WTC11 (cell line): ENCODE results near the gene GATA3. TPM values are rescaled to one million over a fixed set of nuclear protein-coding genes. Genes with fewer than 3 reads are reported as not detected.

Experiments used
- ATAC-seq: fragments of 200-7000 bp; cut with Tn5 transposase; 2 replicates; pipeline ENCODE4 v1.10.0; 2021; ENCODE audit warnings: mild to moderate bottlenecking, moderate library complexity
- CTCF ChIA-PET: fragments of 300-600 bp; sonication (Branson Sonifier 250); formaldehyde crosslinking; loops from one replicate; lab custom pipeline; 2021; ENCODE audit warnings: antibody characterized with exemption; lab: Charles Lee
- POLR2A ChIA-PET: fragments of 350-600 bp; sonication (Branson Sonifier 250); formaldehyde crosslinking; loops from one replicate; lab custom pipeline; 2021; ENCODE audit warnings: antibody characterized with exemption; lab: Charles Lee
- DNase-seq: peaks from one replicate; pipeline ENCODE4 v3.0.0; 2021; ENCODE audit warnings: low spot score
- H3K27ac Mint-ChIP-seq: 2 replicates; pipeline ENCODE4 v1.8.0; 2021; ENCODE audit warnings: mixed read lengths
- H3K27me3 Mint-ChIP-seq: 2 replicates; pipeline ENCODE4 v1.8.0; 2021; ENCODE audit warnings: low read depth, mild to moderate bottlenecking, moderate library complexity, mixed read lengths
- H3K36me3 Mint-ChIP-seq: 2 replicates; pipeline ENCODE4 v1.8.0; 2021; ENCODE audit warnings: mixed read lengths
- H3K4me1 Mint-ChIP-seq: 2 replicates; pipeline ENCODE4 v1.8.0; 2022; ENCODE audit warnings: mixed read lengths
- H3K4me3 Mint-ChIP-seq: 2 replicates; pipeline ENCODE4 v1.8.0; 2021; ENCODE audit warnings: mild to moderate bottlenecking, moderate library complexity, mixed read lengths
- H3K9me3 Mint-ChIP-seq: 2 replicates; pipeline ENCODE4 v1.8.0; 2021; ENCODE audit warnings: mixed read lengths
- ATF2 ChIP-seq: sonication (generic); formaldehyde crosslinking; IDR thresholded peaks from 2 replicates; pipeline ENCODE4 v1.8.1; 2022; ENCODE audit warnings: low read depth, missing genetic modification reagents, borderline replicate concordance
- ELF4 ChIP-seq: sonication (generic); formaldehyde crosslinking; IDR thresholded peaks from 2 replicates; pipeline ENCODE4 v1.8.1; 2022; ENCODE audit warnings: low read depth, mild to moderate bottlenecking, moderate library complexity, missing genetic modification reagents
- FOXJ3 ChIP-seq: sonication (generic); formaldehyde crosslinking; IDR thresholded peaks from 2 replicates; pipeline ENCODE4 v1.9.0; 2021; ENCODE audit warnings: missing genetic modification reagents, mild to moderate bottlenecking, borderline replicate concordance
- JAZF1 ChIP-seq: fragments of 250-450 bp; sonication (Bioruptor Pico); IDR thresholded peaks from 2 replicates; pipeline ENCODE4 v1.9.0; 2021; ENCODE audit warnings: moderate library complexity, mild to moderate bottlenecking, inconsistent platforms
- KAT7 ChIP-seq: sonication (generic); formaldehyde crosslinking; IDR thresholded peaks from 2 replicates; pipeline ENCODE4 v1.8.1; 2023; ENCODE audit warnings: missing genetic modification reagents, mild to moderate bottlenecking, borderline replicate concordance
- MAX ChIP-seq: sonication (generic); formaldehyde crosslinking; IDR thresholded peaks from 2 replicates; pipeline ENCODE4 v1.8.0; 2022; ENCODE audit warnings: mild to moderate bottlenecking, missing genetic modification reagents
- NR1H2 ChIP-seq: sonication (generic); formaldehyde crosslinking; IDR thresholded peaks from 2 replicates; pipeline ENCODE4 v1.9.0; 2021; ENCODE audit warnings: mild to moderate bottlenecking, moderate library complexity, missing genetic modification reagents
- PRRX2 ChIP-seq: fragments of 250-450 bp; sonication (Bioruptor Pico); IDR thresholded peaks from 2 replicates; pipeline ENCODE4 v1.8.0; 2021; ENCODE audit warnings: mild to moderate bottlenecking
- TCF7 ChIP-seq: sonication (generic); formaldehyde crosslinking; IDR thresholded peaks from 2 replicates; pipeline ENCODE4 v1.8.0; 2022; ENCODE audit warnings: mild to moderate bottlenecking, low read depth, missing genetic modification reagents, moderate library complexity
- ZMAT4 ChIP-seq: fragments of 250-450 bp; sonication (Bioruptor Pico); IDR thresholded peaks from 2 replicates; pipeline ENCODE4 v1.9.0; 2021; ENCODE audit warnings: mild to moderate bottlenecking
- ZNF138 ChIP-seq: sonication (generic); formaldehyde crosslinking; conservative IDR thresholded peaks from 2 replicates; pipeline ENCODE4 v1.8.1; 2022; ENCODE audit warnings: mild to moderate bottlenecking, moderate library complexity, missing genetic modification reagents
- ZNF232 ChIP-seq: sonication (generic); formaldehyde crosslinking; IDR thresholded peaks from 2 replicates; pipeline ENCODE4 v1.8.0; 2022; ENCODE audit warnings: mild to moderate bottlenecking, missing genetic modification reagents
- ZNF263 ChIP-seq: sonication (generic); formaldehyde crosslinking; IDR thresholded peaks from 2 replicates; pipeline ENCODE4 v1.8.1; 2022; ENCODE audit warnings: low read depth, mild to moderate bottlenecking, moderate library complexity, missing genetic modification reagents
- ZNF317 ChIP-seq: sonication (generic); formaldehyde crosslinking; IDR thresholded peaks from 2 replicates; pipeline ENCODE4 v1.8.1; 2023; ENCODE audit warnings: low read depth, mild to moderate bottlenecking, moderate library complexity, missing genetic modification reagents, borderline replicate concordance
- total RNA-seq: library from RNA; stranded (reverse); gene quantifications from 3 replicates; pipeline ENCODE4 v1.2.3, GENCODE V29; 2021
- TF ChIP-seq, protein P1 (sequence below): sonication (generic); formaldehyde crosslinking; conservative IDR thresholded peaks from 2 replicates; pipeline ENCODE4 v1.8.1; 2022; ENCODE audit warnings: mild to moderate bottlenecking, missing genetic modification reagents
- TF ChIP-seq, protein P2 (sequence below): sonication (generic); formaldehyde crosslinking; IDR thresholded peaks from 2 replicates; pipeline ENCODE4 v1.8.0; 2023; ENCODE audit warnings: missing genetic modification reagents, mild to moderate bottlenecking, borderline replicate concordance
- TF ChIP-seq, protein P3 (sequence below): sonication (generic); formaldehyde crosslinking; IDR thresholded peaks from 2 replicates; pipeline ENCODE4 v1.8.0; 2022; ENCODE audit warnings: mild to moderate bottlenecking, missing genetic modification reagents
- TF ChIP-seq, protein P4 (sequence below): sonication (generic); formaldehyde crosslinking; IDR thresholded peaks from 2 replicates; pipeline ENCODE4 v1.8.1; 2022; ENCODE audit warnings: low read depth, mild to moderate bottlenecking, moderate library complexity, missing genetic modification reagents, borderline replicate concordance

Gene GATA3
- total RNA-seq, 1 experiment from 2014 or later: 0.72 TPM

DNA sequence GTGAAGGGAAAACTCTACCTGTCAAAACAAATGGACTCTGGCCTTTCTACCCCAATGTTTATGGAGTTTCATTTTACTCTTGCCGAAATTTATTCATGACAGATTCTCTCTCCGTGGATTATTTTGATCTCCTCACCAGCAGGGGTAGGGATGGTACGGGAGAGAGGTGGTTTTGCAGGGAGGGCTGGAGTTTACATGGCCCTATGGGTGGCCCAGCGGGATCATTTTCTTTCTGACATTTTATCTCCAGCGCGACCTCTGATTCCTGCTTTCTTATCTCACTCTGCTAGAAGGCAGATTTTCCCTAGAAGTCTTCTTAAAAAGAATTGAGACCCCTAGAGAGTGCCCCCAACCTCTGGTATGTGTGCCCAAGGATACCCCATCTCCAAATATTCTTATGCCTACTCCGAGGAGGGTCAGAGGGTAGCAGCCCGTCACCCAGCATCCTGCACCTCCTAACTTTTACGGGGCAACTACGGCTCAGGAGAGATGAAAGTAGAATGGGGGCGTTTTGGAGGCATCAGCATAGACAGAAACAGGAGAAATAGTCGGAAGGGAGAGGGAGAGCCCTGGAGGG, 10.1 kb upstream of the GATA3 start:
- ATAC-seq (no peak), DNase-seq (no peak)
- CTCF ChIA-PET: interaction anchor here (0.8 to 1.2 kb wide), 3 partner anchors 15 to 172 kb away, joined by 3 to 6 read pairs (median 3); no protein-coding TSS in a partner anchor
- POLR2A ChIA-PET: interaction anchor here (0.7 to 1.0 kb wide), 2 partner anchors 10 to 31 kb away, joined by 3 to 5 read pairs; no protein-coding TSS in a partner anchor
- H3K36me3 Mint-ChIP-seq: peaks cover 2% of the 10 kb centered on the region; the same call in 1 of the 2 replicates
- peaks cover 74% of the 10 kb centered on the region for H3K4me1 Mint-ChIP-seq
- no peaks in the 10 kb centered on the region for H3K9me3 Mint-ChIP-seq
- H3K27ac Mint-ChIP-seq: no peak overlapping the region
- peak overlapping the region; percentile 69 for H3K4me3 Mint-ChIP-seq
- TF ChIP-seq ZMAT4: no peak
- no peak for TF ChIP-seq TCF7 (CRISPR knock-in tag)
- TF ChIP-seq FOXJ3: no peak
- TF ChIP-seq, protein P1, sequence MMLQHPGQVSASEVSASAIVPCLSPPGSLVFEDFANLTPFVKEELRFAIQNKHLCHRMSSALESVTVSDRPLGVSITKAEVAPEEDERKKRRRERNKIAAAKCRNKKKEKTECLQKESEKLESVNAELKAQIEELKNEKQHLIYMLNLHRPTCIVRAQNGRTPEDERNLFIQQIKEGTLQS (CRISPR knock-in tag): no peak
- TF ChIP-seq, protein P2, sequence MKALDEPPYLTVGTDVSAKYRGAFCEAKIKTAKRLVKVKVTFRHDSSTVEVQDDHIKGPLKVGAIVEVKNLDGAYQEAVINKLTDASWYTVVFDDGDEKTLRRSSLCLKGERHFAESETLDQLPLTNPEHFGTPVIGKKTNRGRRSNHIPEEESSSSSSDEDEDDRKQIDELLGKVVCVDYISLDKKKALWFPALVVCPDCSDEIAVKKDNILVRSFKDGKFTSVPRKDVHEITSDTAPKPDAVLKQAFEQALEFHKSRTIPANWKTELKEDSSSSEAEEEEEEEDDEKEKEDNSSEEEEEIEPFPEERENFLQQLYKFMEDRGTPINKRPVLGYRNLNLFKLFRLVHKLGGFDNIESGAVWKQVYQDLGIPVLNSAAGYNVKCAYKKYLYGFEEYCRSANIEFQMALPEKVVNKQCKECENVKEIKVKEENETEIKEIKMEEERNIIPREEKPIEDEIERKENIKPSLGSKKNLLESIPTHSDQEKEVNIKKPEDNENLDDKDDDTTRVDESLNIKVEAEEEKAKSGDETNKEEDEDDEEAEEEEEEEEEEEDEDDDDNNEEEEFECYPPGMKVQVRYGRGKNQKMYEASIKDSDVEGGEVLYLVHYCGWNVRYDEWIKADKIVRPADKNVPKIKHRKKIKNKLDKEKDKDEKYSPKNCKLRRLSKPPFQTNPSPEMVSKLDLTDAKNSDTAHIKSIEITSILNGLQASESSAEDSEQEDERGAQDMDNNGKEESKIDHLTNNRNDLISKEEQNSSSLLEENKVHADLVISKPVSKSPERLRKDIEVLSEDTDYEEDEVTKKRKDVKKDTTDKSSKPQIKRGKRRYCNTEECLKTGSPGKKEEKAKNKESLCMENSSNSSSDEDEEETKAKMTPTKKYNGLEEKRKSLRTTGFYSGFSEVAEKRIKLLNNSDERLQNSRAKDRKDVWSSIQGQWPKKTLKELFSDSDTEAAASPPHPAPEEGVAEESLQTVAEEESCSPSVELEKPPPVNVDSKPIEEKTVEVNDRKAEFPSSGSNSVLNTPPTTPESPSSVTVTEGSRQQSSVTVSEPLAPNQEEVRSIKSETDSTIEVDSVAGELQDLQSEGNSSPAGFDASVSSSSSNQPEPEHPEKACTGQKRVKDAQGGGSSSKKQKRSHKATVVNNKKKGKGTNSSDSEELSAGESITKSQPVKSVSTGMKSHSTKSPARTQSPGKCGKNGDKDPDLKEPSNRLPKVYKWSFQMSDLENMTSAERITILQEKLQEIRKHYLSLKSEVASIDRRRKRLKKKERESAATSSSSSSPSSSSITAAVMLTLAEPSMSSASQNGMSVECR (CRISPR knock-in tag): no peak
- TF ChIP-seq PRRX2 (CRISPR knock-in tag): no peak
- TF ChIP-seq ZNF232 (CRISPR knock-in tag): no peak
- no peak for TF ChIP-seq ZNF317 (CRISPR knock-in tag)
- TF ChIP-seq JAZF1: no peak
- TF ChIP-seq ATF2 (CRISPR knock-in tag): no peak
- no peak for TF ChIP-seq ZNF263 (CRISPR knock-in tag)
- TF ChIP-seq NR1H2 (CRISPR knock-in tag): no peak
- TF ChIP-seq ZNF138 (CRISPR knock-in tag): no peak
- TF ChIP-seq, protein P3, sequence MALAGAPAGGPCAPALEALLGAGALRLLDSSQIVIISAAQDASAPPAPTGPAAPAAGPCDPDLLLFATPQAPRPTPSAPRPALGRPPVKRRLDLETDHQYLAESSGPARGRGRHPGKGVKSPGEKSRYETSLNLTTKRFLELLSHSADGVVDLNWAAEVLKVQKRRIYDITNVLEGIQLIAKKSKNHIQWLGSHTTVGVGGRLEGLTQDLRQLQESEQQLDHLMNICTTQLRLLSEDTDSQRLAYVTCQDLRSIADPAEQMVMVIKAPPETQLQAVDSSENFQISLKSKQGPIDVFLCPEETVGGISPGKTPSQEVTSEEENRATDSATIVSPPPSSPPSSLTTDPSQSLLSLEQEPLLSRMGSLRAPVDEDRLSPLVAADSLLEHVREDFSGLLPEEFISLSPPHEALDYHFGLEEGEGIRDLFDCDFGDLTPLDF: no peak
- TF ChIP-seq MAX (CRISPR knock-in tag): no peak
- TF ChIP-seq ELF4 (CRISPR knock-in tag): no peak
- TF ChIP-seq, protein P4, sequence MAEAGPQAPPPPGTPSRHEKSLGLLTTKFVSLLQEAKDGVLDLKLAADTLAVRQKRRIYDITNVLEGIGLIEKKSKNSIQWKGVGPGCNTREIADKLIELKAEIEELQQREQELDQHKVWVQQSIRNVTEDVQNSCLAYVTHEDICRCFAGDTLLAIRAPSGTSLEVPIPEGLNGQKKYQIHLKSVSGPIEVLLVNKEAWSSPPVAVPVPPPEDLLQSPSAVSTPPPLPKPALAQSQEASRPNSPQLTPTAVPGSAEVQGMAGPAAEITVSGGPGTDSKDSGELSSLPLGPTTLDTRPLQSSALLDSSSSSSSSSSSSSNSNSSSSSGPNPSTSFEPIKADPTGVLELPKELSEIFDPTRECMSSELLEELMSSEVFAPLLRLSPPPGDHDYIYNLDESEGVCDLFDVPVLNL: no peak
- TF ChIP-seq KAT7 (CRISPR knock-in tag): no peak
- H3K27me3 Mint-ChIP-seq: peaks cover 100% of the 10 kb centered on the region
